ENCODE measurements around the gene CWC27.

The CWC27 gene

GRCh38 chr5:64834611-64835010, 65.9 kb downstream of the CWC27 start:
- no peak overlapping the region for H3K4me3 ChIP-seq (ENCODE audit: low read length)
- no peak for DNase-seq (ENCODE audit: low read depth, low spot score)

- no peak for DNase-seq (ENCODE audit: low read depth, low spot score)
Measured at GRCh38 chr5:64835266-64835665, 66.5 kb downstream of the CWC27 start.

DNA sequence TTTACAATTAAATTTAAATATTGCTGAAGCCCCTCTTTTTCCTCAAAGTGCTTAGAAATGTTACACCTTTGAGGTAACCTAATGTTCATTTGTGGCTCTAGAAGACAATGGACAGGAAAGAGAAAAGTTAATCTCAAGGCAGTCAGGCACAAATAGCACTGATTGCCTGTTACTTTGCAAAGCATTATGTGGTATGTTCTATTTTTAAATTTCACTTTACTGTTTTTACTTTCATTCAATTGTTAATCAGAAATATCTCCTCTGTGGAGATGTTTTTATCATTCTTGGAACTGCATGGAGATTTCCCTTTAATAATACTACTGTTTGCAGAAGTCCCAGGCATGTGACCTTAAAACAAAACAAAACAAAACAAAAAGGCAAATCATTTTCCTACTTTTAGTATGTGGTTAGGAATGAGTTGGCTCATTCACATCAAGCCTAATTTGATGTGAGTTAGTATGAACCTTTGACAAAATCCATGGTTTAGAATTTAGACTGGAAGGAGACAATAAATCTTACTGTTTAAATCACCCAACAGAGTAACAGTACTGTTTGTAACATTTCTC, 67.5 kb downstream of the CWC27 start:
- DNase-seq (ENCODE audit: low read depth, low spot score), result no peak

More at GRCh38 chr5:64835266-64835665, 66.5 kb downstream of the CWC27 start:
- no peak overlapping the region for H3K4me3 ChIP-seq (ENCODE audit: low read length)

DNA sequence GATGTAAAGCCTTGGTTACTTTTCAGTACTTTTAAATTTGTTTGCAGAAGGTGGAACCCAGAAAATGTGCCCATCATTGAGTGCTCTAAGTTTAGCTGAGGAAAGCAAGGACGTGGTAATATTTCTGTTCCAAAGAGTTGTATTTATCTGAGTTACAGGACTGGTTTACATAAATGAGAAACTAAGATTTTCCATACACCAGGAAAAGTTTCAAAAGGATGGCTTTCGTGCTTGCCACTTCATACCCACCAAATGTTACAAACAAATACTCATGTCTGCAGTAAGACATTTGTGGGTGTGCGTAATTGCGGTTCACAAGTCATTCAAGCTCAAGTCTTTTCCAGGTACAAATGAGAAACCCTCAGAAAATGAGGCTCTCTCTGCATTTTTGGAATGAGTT, 68.1 kb downstream of the CWC27 start:
- no peak for DNase-seq (ENCODE audit: low read depth, low spot score)
- no peak overlapping the region for H3K4me3 ChIP-seq (ENCODE audit: low read length)

More for the DNA sequence above, 67.5 kb downstream of the CWC27 start:
- H3K4me3 ChIP-seq (ENCODE audit: low read length), result no peak overlapping the region

- no peak overlapping the region for H3K4me3 ChIP-seq (ENCODE audit: low read length)
- DNase-seq (ENCODE audit: low read depth, low spot score), result no peak
Measured at GRCh38 chr5:64838376-64838775, 69.6 kb downstream of the CWC27 start.

GRCh38 chr5:64838803-64839202, 70.1 kb downstream of the CWC27 start:
- DNase-seq (ENCODE audit: low read depth, low spot score), result no peak
- H3K4me3 ChIP-seq (ENCODE audit: low read length), result no peak overlapping the region

GRCh38 chr5:64839936-64840335, 71.2 kb downstream of the CWC27 start:
- H3K4me3 ChIP-seq (ENCODE audit: low read length), result no peak overlapping the region
- DNase-seq (ENCODE audit: low read depth, low spot score), result no peak

- no peak overlapping the region for H3K4me3 ChIP-seq (ENCODE audit: low read length)
- no peak for DNase-seq (ENCODE audit: low read depth, low spot score)
Measured at GRCh38 chr5:64840958-64841357, 72.2 kb downstream of the CWC27 start.

DNA sequence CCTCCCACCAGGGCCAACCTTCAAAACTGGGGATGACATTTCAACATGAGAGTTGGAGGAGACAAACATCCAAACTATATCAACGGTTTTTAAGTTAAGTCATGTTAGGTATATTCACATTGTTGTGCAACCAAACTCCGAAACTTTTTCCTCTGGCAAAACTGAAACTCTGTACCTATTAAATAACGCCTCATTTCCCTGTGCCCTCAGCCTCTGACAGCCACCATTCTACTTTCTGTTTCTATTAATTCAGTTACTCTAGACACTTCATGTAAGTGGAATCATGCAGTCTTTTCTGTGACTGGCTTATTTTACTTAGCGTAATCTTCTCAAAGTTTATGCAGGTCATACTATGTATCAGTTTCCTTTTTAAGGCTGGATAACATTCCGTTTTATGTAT, 85.0 kb downstream of the CWC27 start:
- no peak overlapping the region for H3K4me3 ChIP-seq (ENCODE audit: low read length)
- no peak for DNase-seq (ENCODE audit: low read depth, low spot score)

- DNase-seq (ENCODE audit: low read depth, low spot score), result no peak
- H3K4me3 ChIP-seq (ENCODE audit: low read length), result no peak overlapping the region
Measured at GRCh38 chr5:64854855-64855254, 86.1 kb downstream of the CWC27 start.

DNA sequence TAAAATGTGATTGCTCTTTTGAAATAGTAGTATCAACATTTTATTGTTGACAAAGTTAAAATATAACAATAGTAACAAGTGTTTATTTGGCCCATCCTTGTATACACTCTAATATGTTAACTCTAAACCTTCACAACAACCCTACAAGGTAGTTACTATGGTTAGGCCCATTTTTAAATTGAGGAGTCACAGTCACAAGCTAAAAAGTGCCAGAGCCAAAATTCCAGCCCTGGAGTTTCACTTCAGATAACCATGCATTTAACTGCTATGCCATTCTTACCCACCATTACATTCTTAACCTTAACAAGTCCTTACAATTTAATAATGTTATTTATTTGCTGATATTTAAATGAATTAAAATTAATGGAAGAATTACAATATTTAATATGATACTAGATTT, 91.2 kb downstream of the CWC27 start:
- no peak for DNase-seq (ENCODE audit: low read depth, low spot score)
- no peak overlapping the region for H3K4me3 ChIP-seq (ENCODE audit: low read length)

GRCh38 chr5:64861281-64861680, 92.6 kb downstream of the CWC27 start:
- H3K4me3 ChIP-seq (ENCODE audit: low read length), result no peak overlapping the region

DNA sequence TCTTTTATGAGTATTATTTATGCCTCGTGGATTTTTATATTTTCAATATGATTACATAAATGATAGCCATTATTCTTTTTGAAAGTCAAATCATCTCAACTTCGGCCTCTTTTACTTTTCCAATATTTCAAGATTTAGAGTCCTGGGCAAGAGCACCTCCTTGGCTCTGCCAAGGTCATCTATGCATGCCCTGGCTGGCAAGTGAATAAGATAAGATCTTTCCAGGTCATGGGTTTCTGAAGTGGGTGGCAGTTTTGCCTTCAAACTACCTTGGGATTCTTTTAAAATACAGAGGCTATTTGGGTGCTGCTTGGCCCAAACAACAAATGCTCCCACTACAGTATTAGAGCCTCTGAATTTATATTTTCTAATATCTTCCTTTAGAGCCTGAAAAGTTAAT, 95.4 kb downstream of the CWC27 start:
- no peak overlapping the region for H3K4me3 ChIP-seq (ENCODE audit: low read length)
- no peak for DNase-seq (ENCODE audit: low read depth, low spot score)

More at GRCh38 chr5:64861281-64861680, 92.6 kb downstream of the CWC27 start:
- DNase-seq (ENCODE audit: low read depth, low spot score), result no peak

GRCh38 chr5:64865662-64866061, 96.9 kb downstream of the CWC27 start:
- DNase-seq (ENCODE audit: low read depth, low spot score), result no peak
- no peak overlapping the region for H3K4me3 ChIP-seq (ENCODE audit: low read length)

DNA sequence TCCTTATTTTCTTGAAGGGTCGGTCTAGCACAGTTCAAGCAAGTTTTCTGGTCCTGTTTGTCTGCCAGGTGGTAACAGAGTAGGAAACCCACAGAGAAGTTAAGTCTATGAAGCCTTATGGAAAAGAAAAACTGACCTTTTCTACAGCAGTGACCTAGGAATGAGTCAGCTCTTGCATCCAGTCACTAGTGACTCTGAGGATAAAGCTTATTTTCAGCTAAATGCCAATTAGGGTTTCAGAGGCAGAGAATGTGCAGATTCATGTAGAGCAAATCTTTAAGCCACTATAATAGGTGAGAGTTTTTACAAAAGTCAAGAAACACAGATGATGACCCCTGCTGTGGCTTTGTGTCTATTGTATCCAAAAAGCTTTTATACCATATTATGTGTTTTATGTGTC, 100.7 kb downstream of the CWC27 start:
- DNase-seq (ENCODE audit: low read depth, low spot score), result no peak
- no peak overlapping the region for H3K4me3 ChIP-seq (ENCODE audit: low read length)

DNA sequence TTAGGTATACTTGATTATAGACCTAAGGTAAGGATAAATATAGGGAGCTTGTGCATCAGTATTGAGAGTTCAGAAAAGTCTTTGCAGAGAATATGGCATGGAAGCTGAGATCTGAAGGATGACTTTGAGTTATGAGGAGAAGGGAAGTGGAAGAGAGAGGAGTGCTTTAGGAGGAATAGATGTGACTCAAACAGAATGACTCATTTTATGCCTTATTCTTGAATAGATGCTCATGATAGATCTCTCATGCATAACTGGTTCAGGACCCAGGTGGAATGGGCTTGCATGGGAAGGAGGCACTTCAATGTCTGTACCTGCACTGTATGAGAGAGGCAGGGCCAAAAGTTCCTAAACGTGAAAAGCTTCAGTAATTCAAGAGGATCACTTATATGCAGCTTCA, 103.3 kb downstream of the CWC27 start:
- H3K4me3 ChIP-seq (ENCODE audit: low read length), result no peak overlapping the region
- DNase-seq (ENCODE audit: low read depth, low spot score), result no peak

DNA sequence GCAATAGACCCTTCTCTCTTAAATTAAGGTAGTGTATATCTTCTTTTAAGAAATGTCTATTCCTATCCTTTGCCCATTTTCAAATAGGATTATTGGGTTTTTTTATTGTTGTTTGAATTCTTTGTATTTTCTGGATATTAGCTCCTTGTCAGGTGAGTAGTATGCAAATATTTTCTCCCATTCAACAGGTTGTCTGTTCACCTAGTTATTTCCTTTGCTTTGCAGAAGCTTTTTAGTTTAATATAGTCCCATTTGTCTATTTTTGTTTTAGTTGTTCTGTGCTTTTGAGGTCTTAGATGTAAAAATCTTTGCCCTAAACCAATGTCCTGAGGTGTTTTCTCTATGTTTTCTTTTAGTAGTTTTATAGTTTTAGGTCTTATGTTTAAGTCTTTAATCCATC, 104.7 kb downstream of the CWC27 start:
- no peak for DNase-seq (ENCODE audit: low read depth, low spot score)
- H3K4me3 ChIP-seq (ENCODE audit: low read length), result no peak overlapping the region

DNA sequence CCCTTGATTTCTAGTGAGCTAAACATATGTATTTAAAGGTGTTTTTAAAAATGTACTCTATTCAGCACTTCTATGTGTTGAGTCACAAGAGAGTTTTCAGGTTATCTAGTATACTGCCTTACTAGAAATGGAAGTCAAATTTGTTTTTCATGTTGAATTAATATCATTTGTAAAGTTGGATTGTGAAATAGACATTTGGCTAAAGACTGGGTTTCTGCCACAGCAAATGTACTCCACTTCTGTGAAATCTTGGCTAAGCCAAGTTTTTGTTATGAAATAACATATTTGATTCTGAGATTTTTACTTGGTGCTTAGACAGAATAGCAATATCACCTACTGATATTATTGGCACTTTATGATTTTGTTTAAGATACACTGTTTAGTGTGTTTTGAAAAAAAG, 106.0 kb downstream of the CWC27 start:
- no peak overlapping the region for H3K4me3 ChIP-seq (ENCODE audit: low read length)
- no peak for DNase-seq (ENCODE audit: low read depth, low spot score)

GRCh38 chr5:64876203-64876602, 107.5 kb downstream of the CWC27 start:
- H3K4me3 ChIP-seq (ENCODE audit: low read length), result no peak overlapping the region
- DNase-seq (ENCODE audit: low read depth, low spot score), result no peak

- no peak for DNase-seq (ENCODE audit: low read depth, low spot score)
- H3K4me3 ChIP-seq (ENCODE audit: low read length), result no peak overlapping the region
Measured at GRCh38 chr5:64880821-64881220, 112.1 kb downstream of the CWC27 start.

DNA sequence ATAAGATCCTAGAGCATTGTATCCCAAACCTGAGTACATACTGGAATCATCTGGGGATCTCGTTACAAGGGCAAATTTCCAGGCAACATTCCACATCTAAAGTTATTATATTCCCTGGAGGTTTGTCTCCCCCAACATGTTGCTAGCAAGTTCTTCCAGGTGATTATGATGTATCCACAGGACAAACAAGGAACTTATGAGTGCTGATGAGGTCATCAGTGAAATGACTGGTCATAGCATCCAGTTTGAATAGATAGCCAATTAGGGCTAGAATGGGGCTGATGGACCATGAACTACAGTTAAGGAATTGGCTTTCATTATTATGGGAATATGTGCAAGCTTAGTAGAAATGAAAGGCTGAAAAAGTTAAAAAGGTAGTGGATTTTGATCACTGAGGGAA, 115.2 kb downstream of the CWC27 start:
- H3K4me3 ChIP-seq (ENCODE audit: low read length), result no peak overlapping the region
- no peak for DNase-seq (ENCODE audit: low read depth, low spot score)

- DNase-seq (ENCODE audit: low read depth, low spot score), result no peak
- H3K4me3 ChIP-seq (ENCODE audit: low read length), result no peak overlapping the region
Measured at GRCh38 chr5:64884541-64884940, 115.8 kb downstream of the CWC27 start.

Measured in Jurkat, Clone E6-1 (cell line).